ENCODE data around the gene GAS2L2. TPM values are rescaled to one million over a fixed set of nuclear protein-coding genes. Genes with fewer than 3 reads are reported as not detected.

GAS2L2 gene
- total and polyA plus RNA-seq, 8 donors, result under 0.01 to 0.05 TPM; not detected in 6

- Histone ChIP-seq H3K4me3 (no peak overlapping the region), H3K9me3 (no peaks in the 10 kb centered on the region), H3K36me3 (no peaks in the 10 kb centered on the region), H3K27me3 (no peaks in the 10 kb centered on the region), H3K27ac (peak overlapping the region; percentile 29 to 76 (median 73)), H3K4me1 (peaks cover 35 to 79% (median 60%) of the 10 kb centered on the region in 4 donors)
- DNase-seq, result peak in 1 of 2 donors; percentile 59
- intact Hi-C loops (cut with DNase I; ENCODE audit: low total_unique reads), result no loop called here
- WGBS, 5 donors, result 14 to 40% (median 33%) methylated on average over 3 of the region's 3 CpGs
- peak in 1 of 3 donors; percentile 3 for TF ChIP-seq POLR2AphosphoS5 (IDR thresholded peaks at IDR 0.05)
- no peak for TF ChIP-seq CTCF (IDR thresholded peaks at IDR 0.05)
Observed at GRCh38 chr17:35786941-35787432, 33.9 kb upstream of the GAS2L2 start.

- Histone ChIP-seq H3K36me3 (no peaks in the 10 kb centered on the region), H3K9me3 (no peaks in the 10 kb centered on the region), H3K4me3 (no peak overlapping the region), H3K27me3 (no peaks in the 10 kb centered on the region), H3K27ac (peak overlapping the region in 3 of 5 donors; percentile 36 to 85 (median 77)), H3K4me1 (peaks cover 35 to 87% (median 60%) of the 10 kb centered on the region in 4 donors)
- no peak for DNase-seq
- intact Hi-C loops (cut with DNase I; ENCODE audit: low total_unique reads), result no loop called here
- TF ChIP-seq CTCF (IDR thresholded peaks at IDR 0.05) (no peak), POLR2A (IDR thresholded peaks at IDR 0.05) (no peak), EP300 (IDR thresholded peaks at IDR 0.05) (no peak), POLR2AphosphoS5 (IDR thresholded peaks at IDR 0.05) (no peak)
- 60 to 97% (median 87%) methylated on average over 1 to 2 of the region's 2 CpGs for WGBS, 5 donors
Observed at GRCh38 chr17:35784895-35785294, 31.9 kb upstream of the GAS2L2 start.

GRCh38 chr17:35780950-35781349 is 27.9 kb upstream of the GAS2L2 start:
- no peaks in the 10 kb centered on the region for H3K36me3 ChIP-seq
- no peak overlapping the region for H3K4me3 ChIP-seq
- no peak for DNase-seq
- no peaks in the 10 kb centered on the region for H3K27me3 ChIP-seq
- TF ChIP-seq POLR2AphosphoS5 (IDR thresholded peaks at IDR 0.05) (no peak), EP300 (IDR thresholded peaks at IDR 0.05) (no peak), POLR2A (IDR thresholded peaks at IDR 0.05) (no peak), CTCF (IDR thresholded peaks at IDR 0.05) (no peak)
- WGBS, 5 donors, result 72 to 81% (median 81%) methylated on average over 3 of the region's 3 CpGs
- no peak overlapping the region for H3K27ac ChIP-seq
- intact Hi-C loops (cut with DNase I; ENCODE audit: low total_unique reads), result no loop called here
- H3K9me3 ChIP-seq, result no peaks in the 10 kb centered on the region
- H3K4me1 ChIP-seq, result peaks cover 23 to 76% (median 51%) of the 10 kb centered on the region in 4 donors

- intact Hi-C loops (cut with DNase I; ENCODE audit: low total_unique reads), result no loop called here
- DNase-seq, result no peak
- 89 to 95% (median 93%) methylated on average over 16 of the region's 16 CpGs for WGBS, 5 donors
- Histone ChIP-seq H3K9me3 (no peaks in the 10 kb centered on the region), H3K4me3 (no peak overlapping the region), H3K27me3 (no peaks in the 10 kb centered on the region), H3K36me3 (no peaks in the 10 kb centered on the region), H3K4me1 (peaks cover 28 to 76% (median 56%) of the 10 kb centered on the region in 4 donors), H3K27ac (peak overlapping the region in 4 of 5 donors; percentile 38 to 68 (median 62))
- TF ChIP-seq POLR2A (IDR thresholded peaks at IDR 0.05) (no peak), CTCF (IDR thresholded peaks at IDR 0.05) (no peak), POLR2AphosphoS5 (IDR thresholded peaks at IDR 0.05) (no peak), EP300 (IDR thresholded peaks at IDR 0.05) (no peak)
Observed at GRCh38 chr17:35778641-35779196, 25.7 kb upstream of the GAS2L2 start.

All from stomach (tissue), 9 donors.